ENCODE data around the gene TIAM1.

Gene TIAM1

GRCh38 chr21:31151156-31152045, 192.7 kb downstream of the TIAM1 start:
- H3K9me3 ChIP-seq (ENCODE audit: control insufficient read depth, low read length) = no peaks in the 10 kb centered on the region
- no peaks in the 10 kb centered on the region for H3K79me2 ChIP-seq
- H2AFZ ChIP-seq = no peak overlapping the region
- no peak overlapping the region for H3K27ac ChIP-seq
- no peak overlapping the region for H3K4me2 ChIP-seq (ENCODE audit: low read length)
- H3K27me3 ChIP-seq (ENCODE audit: control insufficient read depth, insufficient read depth, low read length) = no peaks in the 10 kb centered on the region
- H3K4me1 ChIP-seq = no peaks in the 10 kb centered on the region
- H3K36me3 ChIP-seq (ENCODE audit: control insufficient read depth, insufficient read depth, low read length) = no peaks in the 10 kb centered on the region
- no peak overlapping the region for H3K9ac ChIP-seq
- TF ChIP-seq, protein P1, sequence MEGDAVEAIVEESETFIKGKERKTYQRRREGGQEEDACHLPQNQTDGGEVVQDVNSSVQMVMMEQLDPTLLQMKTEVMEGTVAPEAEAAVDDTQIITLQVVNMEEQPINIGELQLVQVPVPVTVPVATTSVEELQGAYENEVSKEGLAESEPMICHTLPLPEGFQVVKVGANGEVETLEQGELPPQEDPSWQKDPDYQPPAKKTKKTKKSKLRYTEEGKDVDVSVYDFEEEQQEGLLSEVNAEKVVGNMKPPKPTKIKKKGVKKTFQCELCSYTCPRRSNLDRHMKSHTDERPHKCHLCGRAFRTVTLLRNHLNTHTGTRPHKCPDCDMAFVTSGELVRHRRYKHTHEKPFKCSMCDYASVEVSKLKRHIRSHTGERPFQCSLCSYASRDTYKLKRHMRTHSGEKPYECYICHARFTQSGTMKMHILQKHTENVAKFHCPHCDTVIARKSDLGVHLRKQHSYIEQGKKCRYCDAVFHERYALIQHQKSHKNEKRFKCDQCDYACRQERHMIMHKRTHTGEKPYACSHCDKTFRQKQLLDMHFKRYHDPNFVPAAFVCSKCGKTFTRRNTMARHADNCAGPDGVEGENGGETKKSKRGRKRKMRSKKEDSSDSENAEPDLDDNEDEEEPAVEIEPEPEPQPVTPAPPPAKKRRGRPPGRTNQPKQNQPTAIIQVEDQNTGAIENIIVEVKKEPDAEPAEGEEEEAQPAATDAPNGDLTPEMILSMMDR (IDR thresholded peaks at IDR 0.05) = no peak
- no peak overlapping the region for H3K4me3 ChIP-seq (ENCODE audit: low read depth, low read length)

- Histone ChIP-seq H3K79me2 (no peaks in the 10 kb centered on the region), H3K4me2 (ENCODE audit: low read length) (no peak overlapping the region), H2AFZ (no peak overlapping the region), H3K27ac (no peak overlapping the region), H3K9ac (no peak overlapping the region), H3K4me1 (no peaks in the 10 kb centered on the region), H3K4me3 (ENCODE audit: low read depth, low read length) (no peak overlapping the region), H3K27me3 (ENCODE audit: control insufficient read depth, insufficient read depth, low read length) (no peaks in the 10 kb centered on the region), H3K36me3 (ENCODE audit: control insufficient read depth, insufficient read depth, low read length) (no peaks in the 10 kb centered on the region), H3K9me3 (ENCODE audit: control insufficient read depth, low read length) (no peaks in the 10 kb centered on the region)
- TF ChIP-seq, protein P1 (IDR thresholded peaks at IDR 0.05) = no peak
Measured at GRCh38 chr21:31145274-31145673, 198.8 kb downstream of the TIAM1 start.

DNA sequence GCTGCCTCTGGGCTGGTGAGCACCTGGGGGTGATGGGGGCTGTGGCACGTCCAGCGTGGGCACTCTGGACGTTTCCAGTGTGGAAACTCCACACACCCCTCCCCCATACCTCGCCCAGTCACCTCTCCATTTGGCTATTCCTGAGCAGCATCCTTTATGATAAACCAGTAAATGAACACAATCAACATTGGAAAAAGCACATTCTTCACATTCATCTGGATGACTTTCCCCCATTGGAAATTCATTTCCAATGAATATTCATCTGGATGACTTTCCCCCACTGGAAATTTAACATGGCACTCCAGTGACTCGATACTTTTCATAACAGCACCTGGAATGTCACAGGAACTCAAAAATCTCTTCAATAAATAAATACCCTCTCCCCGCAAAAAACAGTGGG, 201.0 kb downstream of the TIAM1 start:
- Histone ChIP-seq H3K9me3 (ENCODE audit: control insufficient read depth, low read length) (no peaks in the 10 kb centered on the region), H3K4me2 (ENCODE audit: low read length) (no peak overlapping the region), H3K9ac (no peak overlapping the region), H3K4me1 (no peaks in the 10 kb centered on the region), H3K27me3 (ENCODE audit: control insufficient read depth, insufficient read depth, low read length) (no peaks in the 10 kb centered on the region), H3K79me2 (no peaks in the 10 kb centered on the region), H3K27ac (no peak overlapping the region), H3K4me3 (ENCODE audit: low read depth, low read length) (no peak overlapping the region), H3K36me3 (ENCODE audit: control insufficient read depth, insufficient read depth, low read length) (no peaks in the 10 kb centered on the region), H2AFZ (no peak overlapping the region)
- TF ChIP-seq, protein P1 (IDR thresholded peaks at IDR 0.05) = no peak

- TF ChIP-seq, protein P1 (IDR thresholded peaks at IDR 0.05) = no peak
- H3K27ac ChIP-seq = no peak overlapping the region
Measured at GRCh38 chr21:31142600-31142999, 201.5 kb downstream of the TIAM1 start.

More at GRCh38 chr21:31142600-31142999, 201.5 kb downstream of the TIAM1 start:
- no peaks in the 10 kb centered on the region for H3K9me3 ChIP-seq (ENCODE audit: control insufficient read depth, low read length)
- H3K4me3 ChIP-seq (ENCODE audit: low read depth, low read length) = no peak overlapping the region
- no peaks in the 10 kb centered on the region for H3K79me2 ChIP-seq
- no peak overlapping the region for H2AFZ ChIP-seq
- no peaks in the 10 kb centered on the region for H3K4me1 ChIP-seq
- H3K9ac ChIP-seq = no peak overlapping the region
- H3K4me2 ChIP-seq (ENCODE audit: low read length) = no peak overlapping the region
- H3K27me3 ChIP-seq (ENCODE audit: control insufficient read depth, insufficient read depth, low read length) = no peaks in the 10 kb centered on the region
- no peaks in the 10 kb centered on the region for H3K36me3 ChIP-seq (ENCODE audit: control insufficient read depth, insufficient read depth, low read length)
